ENCODE measurements around the gene PGS1.

Gene PGS1

GRCh38 chr17:78383725-78384471 lies 5.4 kb downstream of the PGS1 start:
- in situ Hi-C loops (cut with MboI; ENCODE audit: low sequenced_read_pairs), result no loop called here

GRCh38 chr17:78384479-78385175 lies 6.2 kb downstream of the PGS1 start:
- in situ Hi-C loops (cut with MboI; ENCODE audit: low sequenced_read_pairs), result no loop called here

GRCh38 chr17:78387977-78388941 lies 9.8 kb downstream of the PGS1 start:
- in situ Hi-C loops (cut with MboI; ENCODE audit: low sequenced_read_pairs), result no loop called here

- in situ Hi-C loops (cut with MboI; ENCODE audit: low sequenced_read_pairs), result no loop called here
These were observed 12.0 kb downstream of the PGS1 start for GRCh38 chr17:78390241-78391050.

- in situ Hi-C loops (cut with MboI; ENCODE audit: low sequenced_read_pairs), result no loop called here
These were observed 12.6 kb downstream of the PGS1 start for GRCh38 chr17:78391051-78391431.

GRCh38 chr17:78391843-78392242 lies 13.4 kb downstream of the PGS1 start:
- in situ Hi-C loops (cut with MboI; ENCODE audit: low sequenced_read_pairs), result no loop called here

GRCh38 chr17:78392295-78392694 lies 13.8 kb downstream of the PGS1 start:
- in situ Hi-C loops (cut with MboI; ENCODE audit: low sequenced_read_pairs), result no loop called here

- in situ Hi-C loops (cut with MboI; ENCODE audit: low sequenced_read_pairs), result no loop called here
These were observed 15.1 kb downstream of the PGS1 start for GRCh38 chr17:78393575-78393974.

- in situ Hi-C loops (cut with MboI; ENCODE audit: low sequenced_read_pairs), result no loop called here
These were observed 15.8 kb downstream of the PGS1 start for GRCh38 chr17:78394209-78394608.

- in situ Hi-C loops (cut with MboI; ENCODE audit: low sequenced_read_pairs), result no loop called here
These were observed 16.7 kb downstream of the PGS1 start for GRCh38 chr17:78395155-78395554.

GRCh38 chr17:78396441-78397337 lies 18.2 kb downstream of the PGS1 start:
- in situ Hi-C loops (cut with MboI; ENCODE audit: low sequenced_read_pairs), result no loop called here

GRCh38 chr17:78397681-78398101 lies 19.2 kb downstream of the PGS1 start:
- in situ Hi-C loops (cut with MboI; ENCODE audit: low sequenced_read_pairs), result no loop called here

- in situ Hi-C loops (cut with MboI; ENCODE audit: low sequenced_read_pairs), result no loop called here
These were observed 19.9 kb downstream of the PGS1 start for GRCh38 chr17:78398390-78398789.

- in situ Hi-C loops (cut with MboI; ENCODE audit: low sequenced_read_pairs), result no loop called here
These were observed 20.7 kb downstream of the PGS1 start for GRCh38 chr17:78399028-78399692.

GRCh38 chr17:78399693-78400144 lies 21.3 kb downstream of the PGS1 start:
- in situ Hi-C loops (cut with MboI; ENCODE audit: low sequenced_read_pairs), result no loop called here

GRCh38 chr17:78400581-78401240 lies 22.3 kb downstream of the PGS1 start:
- in situ Hi-C loops (cut with MboI; ENCODE audit: low sequenced_read_pairs), result no loop called here

- in situ Hi-C loops (cut with MboI; ENCODE audit: low sequenced_read_pairs), result no loop called here
These were observed 22.8 kb downstream of the PGS1 start for GRCh38 chr17:78401246-78401645.

GRCh38 chr17:78401891-78402290 lies 23.4 kb downstream of the PGS1 start:
- in situ Hi-C loops (cut with MboI; ENCODE audit: low sequenced_read_pairs), result no loop called here

Measured in HL-60/S4 treated with phorbol 12-myristate 13-acetate at 8.2 ng/mL for 4 days and 3 days (cell line).